PC-3 (cell line): ENCODE measurements around the gene LRPPRC. TPM values are rescaled to one million over a fixed set of nuclear protein-coding genes. Genes with fewer than 3 reads are reported as not detected.

Experiments
- ATAC-seq: fragments of 200-7000 bp; cut with Tn5 transposase; 2 replicates; pipeline ENCODE4 v1.9.1; 2020; ENCODE audit warnings: mild to moderate bottlenecking, moderate library complexity
- BruUV-seq: library from RNA; stranded (reverse); fragments of 400-500 nt; replicated peaks from 2 replicates; lab custom pipeline; 2021; lab: Mats Ljungman, UMichigan
- CTCF ChIA-PET: fragments of 300-600 bp; sonication (Branson Sonifier 250); formaldehyde crosslinking; loops from one replicate; lab custom pipeline; 2022; ENCODE audit warnings: antibody characterized with exemption; lab: Charles Lee
- POLR2A ChIA-PET: fragments of 300-600 bp; sonication (Branson Sonifier 250); formaldehyde crosslinking; loops from one replicate; lab custom pipeline; 2022; ENCODE audit warnings: antibody characterized with exemption; ENCODE audit not compliant: unreplicated experiment; lab: Charles Lee
- DNase-seq: peaks from one replicate; pipeline ENCODE4 v3.0.0-alpha.2; 2015
- H2AFZ ChIP-seq: fragments of 300-600 bp; sonication (generic); 2 replicates; pipeline ENCODE4 v1.6.0; 2016; ENCODE audit warnings: antibody characterized with exemption, low read length
- H3F3A ChIP-seq: fragments of 300-600 bp; sonication (generic); one replicate; pipeline ENCODE4 v1.6.0; 2017; ENCODE audit warnings: antibody characterized with exemption, low read length, control low read depth, mild to moderate bottlenecking; ENCODE audit not compliant: unreplicated experiment
- H3K27ac ChIP-seq: fragments of 300-600 bp; sonication (generic); 2 replicates; pipeline ENCODE4 v1.5.1; 2016; ENCODE audit warnings: mild to moderate bottlenecking, low read length
- H3K27me3 ChIP-seq: fragments of 300-600 bp; sonication (generic); 2 replicates; pipeline ENCODE4 v1.6.1; 2016; ENCODE audit warnings: low read length, mixed read lengths
- H3K36me3 ChIP-seq: fragments of 300-600 bp; sonication (generic); 2 replicates; pipeline ENCODE4 v1.6.1; 2016; ENCODE audit warnings: low read depth, mixed run types, low read length, mixed read lengths
- H3K4me1 ChIP-seq: fragments of 300-600 bp; sonication (generic); 2 replicates; pipeline ENCODE4 v1.5.1; 2016; ENCODE audit warnings: low read length; ENCODE audit not compliant: insufficient read depth
- H3K4me2 ChIP-seq: fragments of 300-600 bp; sonication (generic); 2 replicates; pipeline ENCODE4 v1.6.0; 2016; ENCODE audit warnings: low read length
- H3K4me3 ChIP-seq: fragments of 300-600 bp; sonication (generic); 2 replicates; pipeline ENCODE4 v1.5.1; 2016; ENCODE audit warnings: mild to moderate bottlenecking, low read length, mixed read lengths
- H3K79me2 ChIP-seq: fragments of 300-600 bp; sonication (generic); 2 replicates; pipeline ENCODE4 v1.6.1; 2017; ENCODE audit warnings: low read length, mixed read lengths
- H3K9ac ChIP-seq: fragments of 300-600 bp; sonication (generic); 2 replicates; pipeline ENCODE4 v1.6.0; 2016; ENCODE audit warnings: mild to moderate bottlenecking, low read length
- H3K9me2 ChIP-seq: fragments of 300-600 bp; sonication (generic); replicated peaks from 2 replicates; pipeline ENCODE4 v1.6.1; 2016; ENCODE audit warnings: mixed run types, low read length, mixed read lengths
- H3K9me3 ChIP-seq: fragments of 300-600 bp; sonication (generic); 2 replicates; pipeline ENCODE4 v1.6.1; 2016; ENCODE audit warnings: low read length, mixed read lengths
- H4K20me1 ChIP-seq: fragments of 300-600 bp; sonication (generic); 2 replicates; pipeline ENCODE4 v1.6.1; 2016; ENCODE audit warnings: low read length, mixed read lengths
- CTCF ChIP-seq: fragments of 300-600 bp; sonication (generic); conservative IDR thresholded peaks from 2 replicates; pipeline ENCODE4 v1.5.1; 2017; ENCODE audit warnings: antibody characterized with exemption, low read depth, mild to moderate bottlenecking, low read length
- EZH2 ChIP-seq: fragments of 300-600 bp; sonication (generic); IDR thresholded peaks from one replicate; pipeline ENCODE4 v1.6.1; 2017; ENCODE audit warnings: antibody characterized with exemption, mild to moderate bottlenecking, low read length; ENCODE audit not compliant: unreplicated experiment
- EZH2phosphoT487 ChIP-seq: fragments of 300-600 bp; sonication (generic); IDR thresholded peaks from 2 replicates; pipeline ENCODE4 v1.6.1; 2018; ENCODE audit warnings: mild to moderate bottlenecking, antibody characterized with exemption, low read length, borderline replicate concordance
- intact Hi-C: fragments of 100-400 bp; cut with micrococcal nuclease; formaldehyde crosslinking; loops from 2 replicates; pipeline ENCODE4 v1.9.0; 2023
- total RNA-seq: library from RNA; depleted of rRNA; stranded (reverse); fragments of >200 nt; gene quantifications from 2 replicates; pipeline ENCODE4 v1.2.3, GENCODE V29; 2014

The LRPPRC gene
- total RNA-seq, 1 experiment from 2014 or later: 94.8 TPM

- ChIA-PET CTCF (no interaction called here), POLR2A (no interaction called here)
- no peak overlapping the region for H3K4me2 ChIP-seq
- DNase-seq (no peak), ATAC-seq (no peak)
- no peaks in the 10 kb centered on the region for H3K9me3 ChIP-seq
- TF ChIP-seq CTCF (no peak), EZH2 (no peak)
- no peaks in the 10 kb centered on the region for H3K9me2 ChIP-seq
- intact Hi-C loops: no loop called here
- no peak overlapping the region for H3K27ac ChIP-seq
- H3K4me3 ChIP-seq: no peak overlapping the region
- no peak overlapping the region for H2AFZ ChIP-seq
- no peaks in the 10 kb centered on the region for H3K4me1 ChIP-seq
- no TSS peak for BruUV-seq
- no peaks in the 10 kb centered on the region for H3K36me3 ChIP-seq
- no peaks in the 10 kb centered on the region for H4K20me1 ChIP-seq
- no peaks in the 10 kb centered on the region for H3F3A ChIP-seq
- H3K9ac ChIP-seq: no peak overlapping the region
- no peaks in the 10 kb centered on the region for H3K79me2 ChIP-seq
- H3K27me3 ChIP-seq: peaks cover 29% of the 10 kb centered on the region
These were observed 143.5 kb downstream of the LRPPRC start for GRCh38 chr2:43852196-43852730.

- Histone ChIP-seq H3K36me3 (no peaks in the 10 kb centered on the region), H3K9me2 (no peaks in the 10 kb centered on the region), H3F3A (no peaks in the 10 kb centered on the region), H3K4me2 (no peak overlapping the region), H4K20me1 (no peaks in the 10 kb centered on the region), H3K4me3 (no peak overlapping the region), H3K79me2 (no peaks in the 10 kb centered on the region), H3K9ac (no peak overlapping the region), H3K27me3 (peaks cover 20% of the 10 kb centered on the region), H3K9me3 (no peaks in the 10 kb centered on the region), H3K27ac (no peak overlapping the region), H2AFZ (no peak overlapping the region), H3K4me1 (no peaks in the 10 kb centered on the region)
- intact Hi-C loops: no loop called here
- DNase-seq: no peak
- ATAC-seq: no peak
- ChIA-PET POLR2A (no interaction called here), CTCF (no interaction called here)
- BruUV-seq: no TSS peak
- TF ChIP-seq EZH2 (no peak), EZH2phosphoT487 (no peak), CTCF (no peak)
These were observed 144.5 kb downstream of the LRPPRC start for GRCh38 chr2:43851011-43851980.

GRCh38 chr2:43848214-43848613 lies 147.6 kb downstream of the LRPPRC start:
- no peaks in the 10 kb centered on the region for H3K27me3 ChIP-seq
- H4K20me1 ChIP-seq: no peaks in the 10 kb centered on the region
- DNase-seq (peak; percentile 60), ATAC-seq (peak; percentile 77)
- no peaks in the 10 kb centered on the region for H3K9me2 ChIP-seq
- intact Hi-C loops: no loop called here
- no peaks in the 10 kb centered on the region for H3K9me3 ChIP-seq
- ChIA-PET CTCF (no interaction called here), POLR2A (interaction anchor here (0.6 kb wide), 1 partner anchor 13 kb away, joined by 5 read pairs; no protein-coding TSS in a partner anchor)
- TF ChIP-seq EZH2phosphoT487: no peak
- TF ChIP-seq CTCF: no peak
- TF ChIP-seq EZH2: no peak
- no peak overlapping the region for H3K4me3 ChIP-seq
- no peaks in the 10 kb centered on the region for H3F3A ChIP-seq
- 0 out of 2 replicates have a peak overlapping the region, but pooled peaks have one; percentile 2 for H3K4me2 ChIP-seq
- no peaks in the 10 kb centered on the region for H3K4me1 ChIP-seq
- H3K9ac ChIP-seq: no peak overlapping the region
- no peaks in the 10 kb centered on the region for H3K79me2 ChIP-seq
- no TSS peak for BruUV-seq
- H3K27ac ChIP-seq: peak overlapping the region; percentile 13; the same call in 1 of the 2 replicates
- no peaks in the 10 kb centered on the region for H3K36me3 ChIP-seq
- H2AFZ ChIP-seq: no peak overlapping the region
